Stimulated activated CD4-positive, alpha-beta T cell treated with anti-CD3 and anti-CD28 coated beads, Interleukin-12 subunit alpha, Interleukin-12 subunit beta, amount 100 ng/mL, for 48 hours (primary cell): ENCODE results near the gene PREX1.
"Not testable (repeated sequence)": the region's sequence is repeated elsewhere in the genome, so short reads cannot be mapped to it uniquely, and the experiment has no call there.

Experiments
- DNase-seq, 3 donors: peaks; one replicate each; pipeline ENCODE4 v3.0.0-alpha.2; 2020; ENCODE audit warnings: low read depth in 2 of 3, low spot score in 1 of 3

PREX1 gene

DNA sequence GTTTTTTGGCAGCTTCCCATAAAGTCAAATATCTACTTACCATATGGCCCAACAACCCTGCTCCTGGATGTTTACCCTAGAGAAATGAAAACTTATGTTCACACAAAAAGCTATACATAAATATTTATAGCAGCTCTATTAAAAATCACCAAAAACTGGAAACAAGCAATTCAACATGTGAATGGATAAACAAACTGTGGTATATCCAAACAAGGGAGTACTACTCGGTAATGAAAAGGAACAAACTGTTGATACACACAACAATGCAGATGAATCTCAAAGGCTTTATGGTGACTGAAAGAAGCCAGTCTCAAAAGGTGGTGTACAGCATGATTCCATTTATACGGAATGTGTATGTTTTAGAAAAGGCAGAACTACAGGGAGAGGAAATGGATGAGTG, 48.4 kb downstream of the PREX1 start:
- DNase-seq, result no peak

DNA sequence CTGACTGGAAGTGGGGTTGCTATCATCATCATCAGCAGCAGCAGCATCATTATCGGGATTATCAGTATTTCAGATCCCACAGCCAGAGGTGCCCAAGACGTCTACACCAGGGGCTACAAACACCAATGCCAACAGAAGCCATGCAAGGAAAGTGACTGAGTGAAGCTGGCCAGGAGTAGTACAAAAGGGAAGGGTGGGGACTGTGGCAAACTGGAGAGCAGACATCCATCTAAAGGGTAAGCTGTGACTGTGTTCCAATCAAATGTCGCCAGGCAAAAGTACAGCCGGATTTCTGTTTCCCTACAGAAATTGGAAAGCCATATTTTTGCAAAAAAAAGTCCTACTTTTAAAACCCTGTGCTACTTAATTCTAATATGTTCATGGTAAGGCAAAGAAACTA, 50.0 kb downstream of the PREX1 start:
- DNase-seq, result no peak

DNA sequence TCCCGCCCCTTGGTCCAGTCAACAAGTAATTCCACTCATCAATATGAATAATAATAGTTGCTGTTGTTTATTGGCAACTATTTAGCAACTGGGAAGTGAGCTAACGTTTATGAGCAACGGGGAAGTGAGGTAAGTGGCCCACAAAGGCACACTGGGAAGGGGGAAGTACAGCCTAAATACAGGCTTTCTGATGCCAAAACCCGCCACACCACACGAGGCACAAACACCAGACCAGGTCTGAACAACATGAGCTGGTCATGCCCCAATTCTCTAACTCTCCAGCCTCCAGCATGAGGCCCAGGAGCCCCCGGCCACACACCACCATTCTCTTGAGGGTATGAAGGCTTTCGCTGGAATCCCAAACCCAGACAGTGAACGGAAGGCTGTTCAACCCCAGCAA, 50.8 kb downstream of the PREX1 start:
- DNase-seq, result no peak

DNA sequence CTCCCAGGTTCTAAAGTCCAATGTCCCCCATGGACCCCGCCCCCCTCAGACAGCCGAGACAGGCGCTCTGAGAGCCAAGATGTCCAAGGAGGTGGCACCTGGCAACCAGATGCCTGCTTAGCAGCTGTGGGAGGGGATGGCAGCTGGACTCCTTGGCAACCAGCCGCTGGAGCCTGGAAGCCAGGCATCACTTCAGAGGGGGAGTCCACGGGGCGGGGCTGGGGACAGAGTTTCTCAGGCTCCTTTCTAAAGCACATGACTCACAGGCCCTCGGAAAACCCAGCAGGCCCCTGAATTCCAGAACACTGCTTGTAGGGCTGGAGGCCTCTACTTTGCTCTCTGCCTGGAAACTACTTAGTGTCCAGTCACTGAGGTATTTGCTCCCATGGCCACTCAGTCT, 51.5 kb downstream of the PREX1 start:
- no peak for DNase-seq

DNA sequence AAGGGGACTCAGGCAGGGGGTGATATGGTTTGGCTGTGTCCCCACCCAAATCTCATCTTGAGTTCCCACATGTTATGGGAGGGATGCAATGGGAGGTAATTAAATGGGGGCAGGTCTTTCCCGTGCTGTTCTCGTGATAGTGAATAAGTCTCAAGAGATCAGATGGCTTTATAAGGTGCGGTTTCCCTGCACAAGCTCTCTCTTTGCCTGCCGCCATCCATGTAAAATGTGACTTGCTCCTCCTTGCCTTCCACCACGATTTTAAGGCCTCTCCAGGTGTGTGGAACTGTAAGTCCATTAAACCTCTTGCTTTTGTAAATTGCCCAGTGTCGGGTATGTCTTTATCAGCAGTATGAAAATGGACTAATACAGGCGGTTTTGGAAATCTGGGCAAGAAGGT, 52.3 kb downstream of the PREX1 start:
- not testable (repeated sequence) for DNase-seq

DNA sequence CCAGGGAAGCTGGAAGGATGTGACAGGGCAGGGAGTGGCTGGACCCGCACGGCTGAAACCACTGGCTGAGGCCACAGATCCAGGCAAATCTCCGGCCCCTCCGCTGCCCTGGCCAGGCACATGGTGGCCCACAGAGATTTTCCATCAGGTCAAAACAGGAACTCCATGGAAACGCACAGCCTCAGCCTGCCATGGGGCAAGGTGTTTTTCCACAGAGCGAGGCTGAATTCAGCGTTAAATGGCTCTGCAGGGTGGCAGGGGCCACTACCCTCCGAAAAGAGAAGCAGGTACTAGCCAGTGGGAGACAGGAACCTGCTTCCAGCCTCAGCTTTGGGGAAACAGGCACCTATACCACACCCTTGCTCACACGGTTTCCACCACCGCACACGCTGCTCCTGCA, 53.1 kb downstream of the PREX1 start:
- DNase-seq, result no peak

DNA sequence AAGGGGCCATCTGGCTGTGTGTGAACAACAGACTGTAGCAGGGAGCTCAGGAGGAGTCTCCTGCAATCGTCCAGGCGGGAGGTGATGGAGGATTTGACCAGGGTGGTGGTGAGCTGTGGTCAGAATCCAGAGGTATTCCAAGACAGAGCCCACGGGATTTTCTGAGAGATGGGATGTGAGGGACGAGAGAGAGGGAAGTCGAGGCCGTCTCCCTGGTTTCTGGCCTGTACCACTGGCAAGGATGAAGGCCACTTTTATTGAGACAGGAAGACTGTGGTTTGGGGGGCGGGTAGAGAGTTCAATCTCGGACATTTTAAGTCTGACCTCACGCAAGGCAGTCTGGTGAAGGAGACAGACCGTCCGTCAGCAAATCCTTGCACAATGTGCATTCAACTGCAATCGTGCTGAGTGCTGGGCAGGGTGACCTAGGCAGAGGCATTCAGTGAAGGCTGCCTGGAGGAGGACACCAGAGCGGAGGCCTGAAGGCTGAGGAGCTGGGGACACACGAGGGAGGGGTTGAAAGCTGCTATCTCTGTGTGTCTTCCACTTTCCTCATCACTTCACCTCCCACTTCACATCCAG, 53.9 kb downstream of the PREX1 start:
- no peak for DNase-seq

DNA sequence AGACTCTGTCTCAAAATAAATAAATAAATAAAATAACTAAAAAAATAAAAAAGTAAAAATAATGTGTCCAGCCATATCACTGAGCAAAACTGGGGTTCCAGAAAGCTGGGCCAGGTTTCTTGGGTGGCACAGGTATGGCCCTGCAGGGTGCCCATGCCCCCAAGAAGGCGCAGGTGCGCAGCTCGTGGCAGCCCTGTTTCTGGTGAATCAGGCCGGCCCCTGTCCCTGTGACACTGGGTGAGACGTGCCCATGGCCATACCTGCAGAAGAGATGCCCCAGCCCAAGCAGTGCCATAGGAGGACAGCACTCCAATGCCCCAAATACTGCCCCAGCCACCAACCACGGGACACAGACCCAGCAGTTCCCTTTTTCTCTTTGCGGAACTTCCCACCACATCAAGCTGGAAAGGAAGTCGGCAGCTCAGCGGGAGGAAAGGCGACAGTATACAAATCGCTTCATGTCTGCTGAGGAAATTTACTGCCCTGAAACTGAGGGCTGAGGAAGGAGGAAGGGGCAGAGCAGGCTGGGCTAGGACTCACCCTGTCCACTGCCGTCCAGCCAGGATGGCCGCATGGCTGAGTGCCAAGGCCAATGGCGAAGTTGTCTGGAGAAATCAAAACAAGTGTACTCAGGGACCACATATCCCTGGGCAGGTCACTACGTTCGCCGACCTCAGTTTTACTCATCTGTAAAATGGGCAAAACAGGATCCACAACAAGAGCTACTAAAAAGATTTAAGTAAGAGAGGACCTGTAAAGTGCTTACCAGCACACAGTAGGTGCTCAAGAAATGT, 55.4 kb downstream of the PREX1 start:
- DNase-seq, result no peak

DNA sequence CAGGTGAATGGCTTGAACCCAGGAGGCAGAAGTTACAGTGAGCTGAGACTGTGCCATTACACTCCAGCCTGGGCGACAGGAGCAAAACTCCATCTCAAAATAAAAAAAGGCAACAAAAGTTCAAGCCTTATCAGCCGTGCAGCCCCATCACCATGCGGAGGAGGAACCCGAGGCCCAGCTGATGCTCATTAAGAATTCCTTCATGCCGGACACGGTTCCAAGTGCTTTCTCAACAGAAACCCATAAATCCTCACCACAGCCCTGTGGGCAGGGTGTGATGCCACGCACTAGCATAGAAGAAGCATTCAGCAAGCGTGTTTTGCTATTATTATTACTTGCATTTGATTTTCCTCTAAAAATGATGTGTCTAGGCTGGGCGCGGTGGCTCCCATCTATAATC, 56.3 kb downstream of the PREX1 start:
- DNase-seq, result no peak

DNA sequence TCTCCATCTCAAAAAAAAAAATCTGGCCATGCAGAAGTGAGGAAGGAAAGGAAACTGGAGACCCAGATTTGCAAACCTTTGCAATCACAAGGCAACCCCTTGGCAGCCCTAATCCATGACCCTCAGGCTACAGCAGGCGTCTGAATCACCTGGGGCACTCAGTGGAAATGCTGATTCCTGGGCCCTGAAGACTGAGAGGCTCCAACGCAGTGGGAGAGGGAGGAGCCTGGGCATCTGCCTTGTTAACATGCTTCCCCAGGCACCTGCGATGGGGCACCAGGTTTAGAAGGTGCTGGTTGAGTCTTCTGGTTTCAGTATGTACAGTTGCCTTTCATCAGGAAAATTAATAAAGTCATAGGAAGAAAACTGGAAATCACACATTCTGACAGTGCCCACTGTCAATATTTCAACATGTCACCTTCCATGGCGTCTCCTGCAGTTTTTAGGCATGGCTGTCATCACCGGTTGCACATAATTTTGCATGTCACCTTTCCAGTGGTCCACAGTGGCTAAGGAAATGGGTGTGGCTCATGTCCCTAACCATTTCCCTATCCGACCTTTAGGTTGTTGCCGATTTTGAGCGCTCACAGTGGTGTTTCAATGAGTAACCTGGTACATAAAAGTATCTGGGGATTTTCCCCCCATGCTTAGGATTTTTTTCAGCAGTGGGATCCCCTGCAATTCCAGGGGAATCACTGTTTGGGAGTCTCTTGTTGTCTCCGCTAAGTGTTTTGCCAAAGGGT, 56.9 kb downstream of the PREX1 start:
- no peak for DNase-seq

DNA sequence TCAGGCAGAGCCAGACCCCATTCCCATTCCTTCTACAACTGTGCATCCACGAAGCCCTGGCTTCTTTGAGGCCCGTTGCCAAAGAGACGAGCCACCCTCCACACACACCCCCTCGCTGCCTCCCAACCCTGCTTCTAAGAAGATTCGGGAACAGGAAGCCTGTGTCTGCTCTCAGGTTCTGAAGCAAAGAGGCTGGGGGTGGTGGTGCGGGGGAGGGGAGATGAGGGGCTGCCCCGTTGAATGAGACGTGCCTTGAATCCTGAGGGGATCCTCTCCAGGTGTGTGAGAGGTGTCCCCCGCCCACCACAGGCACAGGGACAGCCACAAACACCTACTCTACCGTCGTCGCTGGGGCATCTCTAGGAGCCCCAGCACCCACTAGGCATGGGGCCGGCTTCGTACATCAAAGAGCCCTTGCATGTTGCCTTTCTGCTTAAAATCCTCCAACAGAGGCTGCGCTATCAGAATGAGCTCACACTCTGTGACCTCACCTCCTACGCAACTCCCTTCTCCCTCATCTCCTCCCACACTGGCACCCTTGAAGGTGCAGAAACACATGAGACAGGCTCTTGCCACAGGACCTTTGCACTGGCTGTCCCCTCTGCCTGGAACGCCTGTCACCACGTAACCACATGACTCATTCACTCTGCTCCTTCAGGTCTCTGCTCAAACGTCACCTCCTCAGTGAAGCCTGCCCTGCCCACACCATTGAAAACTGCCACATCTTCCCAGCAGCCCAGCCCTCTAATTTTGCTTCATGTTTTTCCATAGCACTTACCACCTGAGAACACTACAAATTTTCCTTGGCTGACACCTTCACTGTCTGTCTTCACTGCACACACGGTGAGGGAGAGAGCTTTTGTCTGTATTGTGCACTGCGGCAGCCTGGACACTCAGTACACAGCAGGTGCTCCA, 58.5 kb downstream of the PREX1 start:
- DNase-seq, result peak; percentile 84 to 91 (median 89)

DNA sequence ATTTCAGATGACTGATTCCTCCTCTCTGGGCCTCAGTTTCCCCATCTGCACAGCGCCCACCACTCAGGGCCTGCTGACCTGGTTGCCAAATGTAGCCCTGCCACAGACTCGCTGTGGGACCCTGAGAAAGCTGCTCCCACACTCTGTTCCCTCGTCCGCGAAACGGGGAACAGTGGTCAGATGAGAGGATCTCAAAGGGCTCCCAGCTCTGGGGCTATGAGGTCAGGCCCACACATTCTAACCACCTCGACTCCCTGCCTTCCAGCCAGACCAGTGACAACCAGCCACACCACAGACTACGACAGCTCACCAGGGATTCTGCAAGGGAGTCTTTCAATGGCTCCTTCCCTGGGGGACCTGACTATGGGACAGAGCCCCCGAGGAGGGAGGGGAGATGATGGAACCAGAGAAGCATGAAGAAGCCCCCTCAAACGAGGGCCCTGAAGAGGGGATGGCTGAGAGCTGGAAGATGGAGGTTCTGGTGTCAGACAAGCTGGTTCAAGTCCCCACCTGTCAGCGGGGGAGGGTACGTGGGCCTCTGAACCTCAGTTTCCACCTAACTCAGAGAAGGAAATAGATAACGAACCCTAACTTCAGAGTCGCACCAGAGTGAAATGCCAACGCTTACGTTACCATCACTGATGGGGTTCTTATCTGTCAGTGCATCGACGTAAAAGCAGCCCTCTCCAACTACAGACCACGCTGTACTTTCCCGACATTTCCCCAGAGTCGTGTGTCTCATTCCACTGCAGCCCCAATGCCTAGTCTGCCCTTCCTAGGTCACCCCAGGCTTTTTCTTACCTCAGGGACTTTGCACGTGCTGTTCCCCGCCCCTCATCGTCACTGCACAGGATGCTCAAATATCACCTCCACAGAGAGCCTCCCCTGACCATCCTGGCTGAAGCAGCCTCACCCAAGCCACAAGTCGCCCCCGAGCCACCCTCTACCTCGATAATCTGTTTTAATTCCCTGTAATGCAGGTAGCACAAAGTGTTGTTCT, 60.5 kb downstream of the PREX1 start:
- DNase-seq, result no peak

DNA sequence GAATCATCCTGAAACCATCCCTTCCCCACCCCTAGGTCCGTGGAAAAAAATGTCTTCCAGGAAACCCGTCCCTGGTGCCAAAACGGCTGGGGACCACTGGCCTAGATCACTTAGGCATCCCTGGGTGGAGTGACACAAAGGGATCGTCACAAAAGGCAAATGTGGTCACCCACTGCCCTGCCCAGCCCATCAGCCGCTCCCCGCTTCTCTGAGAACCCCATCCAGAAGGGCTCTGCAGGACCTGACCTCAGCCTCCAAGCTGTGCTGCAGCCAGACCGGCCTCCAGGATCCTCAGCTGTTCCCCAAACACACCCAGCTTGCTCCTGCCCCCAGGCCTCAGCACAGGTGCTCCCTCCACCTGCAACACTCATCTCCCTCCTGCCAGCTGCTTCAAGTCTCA, 61.6 kb downstream of the PREX1 start:
- no peak for DNase-seq

DNA sequence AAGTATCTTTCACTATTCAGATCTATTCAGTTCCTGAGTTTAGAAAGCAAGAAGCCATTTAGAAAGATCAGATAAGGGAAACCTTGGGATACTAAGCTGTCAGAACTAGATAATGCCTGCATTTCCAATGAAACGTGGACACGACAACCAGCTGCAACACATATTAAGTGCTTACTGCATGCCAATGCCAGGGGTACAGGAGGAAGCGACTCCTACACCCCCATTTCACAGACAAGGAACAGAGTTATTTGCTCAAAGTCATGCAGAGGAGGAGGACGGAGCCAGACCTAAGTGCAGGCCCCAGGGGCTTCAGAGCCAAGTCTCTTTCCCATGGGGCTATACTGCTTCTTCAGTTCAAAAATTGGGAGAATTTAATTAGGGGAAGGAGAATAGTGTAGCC, 62.4 kb downstream of the PREX1 start:
- no peak for DNase-seq

DNA sequence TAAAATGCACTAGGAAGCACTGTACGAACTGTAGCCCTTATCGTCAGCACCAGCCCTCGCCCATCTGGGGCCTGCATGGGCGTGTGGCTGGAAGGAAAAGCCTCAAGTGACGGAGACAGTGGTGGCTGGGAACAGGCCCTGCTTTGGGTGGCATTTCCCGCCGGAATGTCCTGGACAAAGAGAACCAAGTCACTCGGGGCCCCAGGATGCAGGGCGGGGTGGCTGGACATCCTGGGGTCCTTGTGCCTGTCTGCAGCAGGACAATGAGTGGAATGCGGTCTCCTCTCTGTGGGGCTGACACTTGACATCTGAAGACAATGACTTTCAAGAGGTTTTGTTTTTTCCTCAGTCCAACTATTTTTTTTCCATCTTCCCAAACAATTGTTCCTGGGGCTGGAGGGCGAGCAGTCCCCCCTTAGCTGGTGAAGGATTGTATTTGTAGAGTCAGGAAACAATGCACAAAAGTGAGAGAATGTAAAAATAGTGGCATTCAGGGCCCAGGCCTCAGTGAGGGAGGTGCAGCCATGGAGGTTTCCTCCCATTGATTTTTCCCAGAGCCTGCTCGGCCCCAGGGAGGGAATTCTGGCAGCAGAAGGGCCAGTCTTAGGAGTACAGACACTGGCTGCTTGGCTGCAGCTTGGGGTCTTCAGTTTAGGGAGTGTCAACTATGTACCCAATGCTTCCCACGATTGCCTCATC, 64.4 kb downstream of the PREX1 start:
- no peak for DNase-seq

DNA sequence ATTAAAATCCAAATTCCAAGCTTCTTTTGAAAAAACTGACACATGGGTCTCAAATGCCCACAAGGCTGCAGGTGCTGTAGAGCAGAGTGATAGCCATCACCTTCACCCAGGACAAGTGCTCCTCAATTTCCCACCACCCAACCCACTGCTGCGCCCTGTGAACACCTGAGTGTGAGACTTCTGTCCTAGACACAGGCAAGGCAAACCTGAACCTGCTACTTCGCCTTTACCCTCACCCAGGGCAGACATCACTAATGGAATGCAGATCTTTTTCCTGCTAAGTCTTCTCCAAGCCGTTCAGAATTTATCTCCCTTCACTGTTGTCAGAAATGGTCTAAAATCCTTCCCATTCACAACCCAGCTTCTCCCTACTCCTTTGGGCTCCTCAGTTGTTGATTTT, 65.9 kb downstream of the PREX1 start:
- DNase-seq, result no peak

DNA sequence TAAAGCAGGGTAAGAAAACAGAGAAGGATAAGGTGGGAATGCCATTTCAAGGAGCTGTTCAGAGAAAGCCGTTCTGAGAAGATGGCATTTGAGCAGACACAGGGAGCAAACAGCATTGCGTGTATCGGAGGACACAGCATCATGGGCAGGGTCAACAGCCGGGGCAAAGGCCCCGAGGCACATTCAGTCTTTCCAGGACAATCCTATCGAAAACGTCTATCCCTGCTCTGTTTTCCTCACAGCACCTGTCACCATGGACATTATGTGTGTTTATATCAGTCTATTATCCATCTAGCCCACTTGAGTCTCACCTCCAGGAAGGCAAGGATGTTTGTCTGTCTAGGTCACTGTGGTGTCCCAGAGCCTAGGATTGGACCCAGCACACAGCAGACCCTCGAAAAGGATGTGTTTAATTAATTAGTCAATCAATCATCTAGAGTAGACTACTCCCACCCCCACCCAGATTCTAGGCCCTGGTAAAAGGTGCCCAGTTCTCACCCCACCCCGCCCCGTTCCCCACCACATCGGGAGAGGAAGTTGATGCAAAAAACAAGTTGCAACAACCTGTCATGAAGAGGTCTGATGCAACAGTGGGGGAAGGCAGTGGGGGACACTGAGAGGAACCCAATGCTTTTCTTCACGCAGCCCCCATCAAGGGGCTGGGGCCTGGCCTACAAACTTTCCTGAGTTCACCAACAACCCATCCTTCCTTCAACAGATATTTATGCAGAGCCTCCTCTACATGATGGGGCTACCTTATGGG, 66.6 kb downstream of the PREX1 start:
- no peak for DNase-seq

DNA sequence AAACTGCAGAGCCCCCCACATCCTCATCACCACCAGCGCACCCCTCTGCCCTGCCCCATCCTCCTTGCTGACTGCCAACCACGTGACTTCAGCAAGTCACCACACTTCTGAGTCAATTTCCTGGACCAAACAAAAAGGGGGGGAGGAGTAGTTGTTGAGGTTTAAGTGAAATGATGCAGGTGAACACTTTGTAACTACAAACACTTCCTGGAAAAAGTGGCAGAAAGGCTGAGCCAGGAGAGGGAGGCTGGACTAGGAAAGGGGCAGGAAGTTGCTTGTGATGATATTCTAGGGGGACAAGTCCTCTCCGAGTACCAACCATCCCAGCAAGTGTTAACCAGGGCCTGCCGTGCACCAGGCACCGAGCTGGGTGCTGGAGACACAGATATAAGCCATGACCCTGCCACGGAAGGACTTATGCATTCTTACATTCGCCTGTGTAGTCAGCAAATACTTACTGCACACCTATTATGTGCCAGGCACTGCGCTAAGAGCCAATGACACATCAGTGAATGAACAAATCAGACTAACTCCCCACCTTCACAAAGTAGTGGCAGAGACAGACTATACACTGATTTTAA, 67.3 kb downstream of the PREX1 start:
- DNase-seq, result peak; percentile 31 to 56 (median 55)
